Activated CD4-positive, CD25-positive, alpha-beta regulatory T cell treated with anti-CD3 and anti-CD28 coated beads, Interleukin-2, amount 50 U/mL, for 16 hours (primary cell): Measurements from ENCODE around the gene ERGIC1.

Experiments used
- DNase-seq: peaks from one replicate; pipeline ENCODE4 v3.0.0-alpha.2; 2020; ENCODE audit warnings: low read depth, low spot score

The ERGIC1 gene

GRCh38 chr5:172919525-172920446 lies 85.7 kb downstream of the ERGIC1 start:
- DNase-seq = no peak

GRCh38 chr5:172920447-172920849 lies 86.4 kb downstream of the ERGIC1 start:
- DNase-seq = no peak

- DNase-seq = no peak
These were observed 86.9 kb downstream of the ERGIC1 start for GRCh38 chr5:172920995-172921394.

GRCh38 chr5:172921906-172922305 lies 87.9 kb downstream of the ERGIC1 start:
- no peak for DNase-seq

GRCh38 chr5:172923539-172923938 lies 89.5 kb downstream of the ERGIC1 start:
- no peak for DNase-seq

- DNase-seq = no peak
These were observed 91.4 kb downstream of the ERGIC1 start for GRCh38 chr5:172925336-172925948.

- no peak for DNase-seq
These were observed 92.0 kb downstream of the ERGIC1 start for GRCh38 chr5:172926008-172926523.

- DNase-seq = no peak
These were observed 92.7 kb downstream of the ERGIC1 start for GRCh38 chr5:172926796-172927195.

- DNase-seq = no peak
These were observed 95.4 kb downstream of the ERGIC1 start for GRCh38 chr5:172929371-172929838.

GRCh38 chr5:172931001-172931536 lies 97.0 kb downstream of the ERGIC1 start:
- no peak for DNase-seq

- peak; percentile 47 for DNase-seq
These were observed 98.4 kb downstream of the ERGIC1 start for GRCh38 chr5:172932313-172933017.

GRCh38 chr5:172933238-172933637 lies 99.2 kb downstream of the ERGIC1 start:
- no peak for DNase-seq

- DNase-seq = no peak
These were observed 101.0 kb downstream of the ERGIC1 start for GRCh38 chr5:172935096-172935495.

GRCh38 chr5:172936401-172936800 lies 102.3 kb downstream of the ERGIC1 start:
- DNase-seq = no peak

GRCh38 chr5:172939071-172939470 lies 105.0 kb downstream of the ERGIC1 start:
- DNase-seq = no peak

- DNase-seq = no peak
These were observed 105.7 kb downstream of the ERGIC1 start for GRCh38 chr5:172939611-172940267.

GRCh38 chr5:172940268-172941066 lies 106.4 kb downstream of the ERGIC1 start:
- no peak for DNase-seq

- no peak for DNase-seq
These were observed 107.0 kb downstream of the ERGIC1 start for GRCh38 chr5:172941067-172941516.

- no peak for DNase-seq
These were observed 108.5 kb downstream of the ERGIC1 start for GRCh38 chr5:172942556-172942955.

GRCh38 chr5:172943283-172943841 lies 109.3 kb downstream of the ERGIC1 start:
- no peak for DNase-seq
